ENCODE data around the gene GABBR2.

DNA sequence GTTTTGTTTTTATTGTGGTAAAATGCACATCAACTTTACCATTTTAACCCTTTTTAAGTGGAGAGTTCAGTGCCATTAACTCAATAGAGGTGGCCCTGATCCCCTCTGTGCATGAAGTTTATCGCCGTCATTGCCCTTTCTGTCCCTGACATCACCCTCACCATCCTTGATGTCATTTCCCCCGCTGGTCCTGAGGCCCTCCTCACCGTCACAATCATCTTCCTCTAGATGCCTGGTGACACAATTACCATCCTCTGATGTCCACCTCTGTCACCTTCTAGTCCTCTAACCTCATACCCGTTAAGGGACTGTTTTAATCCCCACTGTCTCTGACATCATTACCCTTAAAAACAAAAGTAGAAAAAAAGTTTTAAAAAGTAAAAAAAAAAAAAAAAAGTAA, 340.8 kb downstream of the GABBR2 start:
- TF ChIP-seq CTCF (IDR thresholded peaks at IDR 0.05), result no peak
- no peak for TF ChIP-seq POLR2A (IDR thresholded peaks at IDR 0.05)
